MCF 10A (cell line): ENCODE measurements around the gene ZNF804B. TPM values are rescaled to one million over a fixed set of nuclear protein-coding genes. Genes with fewer than 3 reads are reported as not detected.

ENCODE experiments used
- BruUV-seq: library from RNA; stranded (reverse); fragments of 400-500 nt; replicated peaks from 2 replicates; lab custom pipeline; 2021; lab: Mats Ljungman, UMichigan
- CTCF ChIA-PET: fragments of 300-600 bp; sonication (Branson Sonifier 250); formaldehyde crosslinking; extraction: SDS; loops from one replicate; lab custom pipeline; 2021; ENCODE audit warnings: antibody characterized with exemption, inconsistent platforms; lab: Yijun Ruan, JAX
- POLR2A ChIA-PET: fragments of 300-600, 350-650 bp; sonication (Branson Sonifier 250); formaldehyde crosslinking; extraction: SDS; loops from one replicate; lab custom pipeline; 2020; ENCODE audit warnings: antibody characterized with exemption, inconsistent platforms; lab: Yijun Ruan, JAX
- DNase-seq: peaks from one replicate; pipeline ENCODE4 v3.0.0-alpha.2; 2018; ENCODE audit not compliant: unreplicated experiment
- H3K27ac Mint-ChIP-seq: one replicate; pipeline ENCODE4 v1.8.0; 2022; ENCODE audit warnings: mild to moderate bottlenecking, low read depth, mixed read lengths; ENCODE audit not compliant: unreplicated experiment
- H3K27me3 Mint-ChIP-seq: one replicate; pipeline ENCODE4 v1.8.0; 2022; ENCODE audit warnings: mixed read lengths; ENCODE audit not compliant: insufficient read depth, unreplicated experiment
- H3K36me3 Mint-ChIP-seq: one replicate; pipeline ENCODE4 v1.8.0; 2022; ENCODE audit warnings: mild to moderate bottlenecking, moderate library complexity, mixed read lengths; ENCODE audit not compliant: insufficient read depth, unreplicated experiment
- H3K4me1 Mint-ChIP-seq: one replicate; pipeline ENCODE4 v1.8.0; 2022; ENCODE audit warnings: mixed read lengths; ENCODE audit not compliant: insufficient read depth, unreplicated experiment
- H3K4me3 Mint-ChIP-seq: one replicate; pipeline ENCODE4 v1.8.0; 2022; ENCODE audit warnings: mild to moderate bottlenecking, moderate library complexity, mixed read lengths; ENCODE audit not compliant: unreplicated experiment
- H3K9me3 Mint-ChIP-seq: one replicate; pipeline ENCODE4 v1.8.0; 2022; ENCODE audit warnings: mixed read lengths; ENCODE audit not compliant: unreplicated experiment
- CTCF ChIP-seq: fragments of 200-600 bp; IDR thresholded peaks from one replicate; pipeline ENCODE4 v1.8.0; 2022; ENCODE audit warnings: antibody characterized with exemption, mild to moderate bottlenecking; ENCODE audit not compliant: unreplicated experiment
- intact Hi-C: fragments of 100-400 bp; cut with micrococcal nuclease; formaldehyde crosslinking; loops from 2 replicates; pipeline ENCODE4 v1.14.1; 2022
- total RNA-seq: library from RNA; stranded (reverse); gene quantifications from 2 replicates; pipeline ENCODE4 v1.2.3, GENCODE V29; 2022

Gene ZNF804B
- total RNA-seq, 1 experiment from 2014 or later = not detected

GRCh38 chr7:88851220-88851619 is 91.7 kb downstream of the ZNF804B start:
- H3K27me3 Mint-ChIP-seq = peaks cover 16% of the 10 kb centered on the region
- no peaks in the 10 kb centered on the region for H3K4me1 Mint-ChIP-seq
- no TSS peak for BruUV-seq
- DNase-seq = no peak
- no peaks in the 10 kb centered on the region for H3K36me3 Mint-ChIP-seq
- CTCF ChIA-PET = no interaction called here
- intact Hi-C loops = no loop called here
- no peak for TF ChIP-seq CTCF
- no peak overlapping the region for H3K4me3 Mint-ChIP-seq
- H3K9me3 Mint-ChIP-seq = no peaks in the 10 kb centered on the region
- H3K27ac Mint-ChIP-seq = no peak overlapping the region
- POLR2A ChIA-PET = interaction anchor here (0.7 kb wide), 1 partner anchor 16 kb away, joined by 5 read pairs; no protein-coding TSS in a partner anchor

- Mint-ChIP-seq H3K36me3 (no peaks in the 10 kb centered on the region), H3K27ac (no peak overlapping the region), H3K9me3 (no peaks in the 10 kb centered on the region), H3K4me3 (no peak overlapping the region), H3K4me1 (no peaks in the 10 kb centered on the region), H3K27me3 (peaks cover 15% of the 10 kb centered on the region)
- TF ChIP-seq CTCF = no peak
- POLR2A ChIA-PET = no interaction called here
- DNase-seq = no peak
- BruUV-seq = no TSS peak
- CTCF ChIA-PET = no interaction called here
- intact Hi-C loops = no loop called here
Measured at GRCh38 chr7:88859288-88859687, 99.8 kb downstream of the ZNF804B start.

- no peak for TF ChIP-seq CTCF
- Mint-ChIP-seq H3K4me3 (no peak overlapping the region), H3K27ac (no peak overlapping the region), H3K4me1 (no peaks in the 10 kb centered on the region), H3K27me3 (no peaks in the 10 kb centered on the region), H3K9me3 (no peaks in the 10 kb centered on the region), H3K36me3 (no peaks in the 10 kb centered on the region)
- DNase-seq = no peak
- BruUV-seq = no TSS peak
- ChIA-PET CTCF (interaction anchor here (0.7 kb wide), 1 partner anchor 19 kb away, joined by 3 read pairs; no protein-coding TSS in a partner anchor), POLR2A (interaction anchor here (0.6 kb wide), 1 partner anchor 1179 kb away, joined by 5 read pairs; no protein-coding TSS in a partner anchor)
- intact Hi-C loops = no loop called here
Measured at GRCh38 chr7:88866265-88866863, 106.9 kb downstream of the ZNF804B start.

GRCh38 chr7:88867158-88867557 is 107.7 kb downstream of the ZNF804B start:
- intact Hi-C loops = no loop called here
- Mint-ChIP-seq H3K27me3 (no peaks in the 10 kb centered on the region), H3K4me1 (no peaks in the 10 kb centered on the region), H3K27ac (no peak overlapping the region), H3K4me3 (no peak overlapping the region), H3K9me3 (no peaks in the 10 kb centered on the region), H3K36me3 (no peaks in the 10 kb centered on the region)
- DNase-seq = no peak
- TF ChIP-seq CTCF = no peak
- POLR2A ChIA-PET = interaction anchor here (0.6 kb wide), 1 partner anchor 16 kb away, joined by 5 read pairs; no protein-coding TSS in a partner anchor
- CTCF ChIA-PET = interaction anchor here (0.6 to 0.7 kb wide), 2 partner anchors 18 to 372 kb away, joined by 3 to 5 read pairs; no protein-coding TSS in a partner anchor
- BruUV-seq = no TSS peak
